HG03521 (cell line): Measurements from ENCODE around the gene CRYBA2.

Source experiments
- ATAC-seq: cut with Tn5 transposase; IDR thresholded peaks from one replicate; pipeline ENCODE4 v1.9.1; 2021; ENCODE audit warnings: mild to moderate bottlenecking, moderate library complexity; ENCODE audit not compliant: unreplicated experiment

CRYBA2 gene

DNA sequence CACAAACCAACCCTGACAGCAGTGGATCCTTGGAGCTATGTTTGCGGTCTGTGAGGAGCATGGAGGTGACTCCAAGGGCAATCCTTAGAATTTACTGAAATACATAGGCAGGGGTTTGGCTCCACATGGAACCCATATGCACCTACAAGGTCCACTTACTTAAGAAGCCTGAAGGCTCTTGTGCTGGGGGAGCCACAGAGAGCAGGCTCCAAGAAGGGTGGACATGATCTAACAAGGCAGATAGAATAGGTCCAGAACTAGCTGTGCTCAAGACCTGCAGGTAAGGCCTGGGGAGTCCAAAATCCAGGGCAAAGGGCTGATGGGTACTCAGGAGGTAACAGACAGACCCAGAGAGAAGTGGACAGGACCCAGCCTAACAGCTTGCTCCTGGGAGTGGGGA, 34.9 kb downstream of the CRYBA2 start:
- ATAC-seq = no peak

DNA sequence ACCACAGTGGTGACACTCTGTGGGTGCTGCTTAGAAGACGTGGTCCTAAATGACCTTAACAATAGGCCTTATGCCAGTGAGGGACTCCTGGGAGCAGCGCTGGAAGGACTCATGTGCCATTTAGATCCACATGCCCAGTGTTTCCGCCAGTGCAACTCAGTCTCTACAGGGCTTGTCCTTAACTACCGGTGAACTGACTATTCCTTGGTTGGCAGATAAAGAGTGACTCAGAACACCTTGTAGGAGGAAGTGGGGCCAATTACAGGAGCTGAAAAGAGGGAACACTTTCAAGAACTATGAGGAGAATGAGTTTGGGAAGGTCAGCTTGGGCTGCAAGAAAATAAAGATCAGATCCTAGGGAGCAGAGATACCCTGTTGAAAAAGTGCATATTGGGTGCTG, 35.6 kb downstream of the CRYBA2 start:
- ATAC-seq = no peak

DNA sequence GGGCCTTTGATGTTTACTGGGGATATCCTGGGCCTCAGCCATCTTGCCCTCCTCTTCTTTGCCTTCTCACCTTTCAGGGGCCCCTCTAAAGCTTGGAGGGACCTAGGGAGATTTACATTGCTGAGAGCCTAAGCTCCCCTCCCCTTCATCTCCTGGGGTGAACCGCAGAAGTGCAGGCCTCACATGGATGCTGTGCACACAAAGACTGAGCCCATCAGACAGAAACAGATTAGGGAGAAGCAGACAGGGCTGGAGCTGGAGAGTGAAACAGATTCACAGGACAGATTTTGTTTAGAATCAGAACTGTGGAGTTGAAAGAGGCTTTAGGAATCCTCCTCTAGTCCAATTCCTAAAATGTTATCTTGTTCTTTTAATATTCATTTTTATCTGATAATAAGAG, 37.2 kb downstream of the CRYBA2 start:
- no peak for ATAC-seq

DNA sequence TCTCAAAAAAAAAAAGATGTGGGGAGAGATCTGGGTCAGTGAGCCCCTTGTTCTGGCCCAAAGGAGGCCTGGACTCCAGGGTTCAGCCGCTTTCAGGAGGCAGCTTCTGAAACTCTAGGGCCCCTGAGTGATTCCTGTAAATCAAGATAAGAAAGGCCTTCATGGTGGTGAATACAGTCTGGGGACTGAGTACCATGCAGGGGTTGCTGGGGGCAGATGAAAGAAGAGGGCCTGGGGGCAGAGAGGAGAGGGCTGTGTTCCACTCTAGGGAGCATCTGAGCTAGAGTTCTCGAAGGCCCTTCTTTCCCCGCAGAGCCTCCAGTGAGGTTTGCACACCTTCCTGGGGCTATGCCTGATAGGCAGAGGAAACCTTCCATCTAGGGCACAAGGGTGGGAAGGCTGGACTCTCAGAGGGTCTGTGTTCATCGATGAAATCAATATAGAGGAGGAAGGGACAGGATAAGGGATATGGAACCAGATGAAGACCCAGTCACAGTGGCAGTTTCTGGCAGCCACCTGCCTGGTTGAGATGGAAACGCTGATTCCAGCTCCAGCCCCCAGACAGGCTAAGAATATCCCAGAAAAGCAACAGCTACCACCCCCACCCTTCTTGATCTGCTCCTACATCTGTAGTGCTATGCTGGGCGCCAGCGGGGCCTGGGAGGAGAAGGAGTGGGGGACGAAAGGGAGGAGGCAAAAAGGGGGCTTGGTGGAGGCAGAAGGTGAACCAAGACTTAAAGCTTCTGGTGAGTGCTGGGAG, 38.5 kb downstream of the CRYBA2 start:
- ATAC-seq = no peak

DNA sequence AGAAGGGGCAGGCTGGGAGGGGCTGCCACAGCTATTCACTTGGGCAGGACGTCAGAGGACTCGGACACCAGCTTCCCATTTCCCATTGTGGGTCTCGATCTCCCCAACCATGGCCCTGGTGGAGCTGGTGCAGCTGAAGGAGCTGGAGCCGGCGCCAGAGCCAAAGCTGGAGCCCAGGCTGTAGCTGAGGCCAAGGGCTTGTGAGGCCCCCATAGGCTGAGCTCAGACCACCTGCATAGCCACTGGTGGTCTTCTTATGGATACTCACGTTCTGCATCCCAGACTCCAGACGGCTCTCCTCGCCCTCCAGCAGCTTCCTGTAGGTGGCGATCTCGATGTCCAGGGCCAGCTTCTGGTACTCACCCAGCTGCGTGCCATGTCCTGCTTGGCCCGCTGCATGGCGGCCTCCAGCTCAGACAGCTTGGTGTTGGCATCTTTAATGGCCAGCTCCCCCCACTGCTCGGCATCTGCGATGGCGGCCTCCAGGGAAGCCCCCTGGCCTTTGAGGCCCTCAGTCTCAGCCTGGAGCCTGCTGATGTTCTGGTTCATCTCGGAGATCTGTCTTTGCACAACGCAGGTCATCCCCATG, 39.8 kb downstream of the CRYBA2 start:
- no peak for ATAC-seq

DNA sequence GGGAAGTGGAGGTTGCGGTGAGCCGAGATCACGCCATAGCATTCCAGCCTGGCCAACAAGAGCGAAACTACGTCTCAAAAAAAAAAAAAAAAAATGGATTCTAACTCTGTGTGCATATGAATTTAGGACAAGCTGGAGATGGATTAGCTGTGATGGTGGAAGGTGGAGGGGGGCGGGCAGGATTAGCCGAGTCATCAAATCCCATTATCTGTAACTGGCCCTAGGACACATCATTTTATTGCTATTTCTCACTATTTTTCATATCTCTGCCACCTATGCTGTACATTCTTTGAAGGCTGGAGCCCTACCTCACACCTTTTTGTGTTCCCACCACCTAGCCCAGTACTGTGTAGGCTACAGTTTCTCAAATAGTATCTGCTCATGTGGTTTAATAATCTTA, 41.1 kb downstream of the CRYBA2 start:
- no peak for ATAC-seq

DNA sequence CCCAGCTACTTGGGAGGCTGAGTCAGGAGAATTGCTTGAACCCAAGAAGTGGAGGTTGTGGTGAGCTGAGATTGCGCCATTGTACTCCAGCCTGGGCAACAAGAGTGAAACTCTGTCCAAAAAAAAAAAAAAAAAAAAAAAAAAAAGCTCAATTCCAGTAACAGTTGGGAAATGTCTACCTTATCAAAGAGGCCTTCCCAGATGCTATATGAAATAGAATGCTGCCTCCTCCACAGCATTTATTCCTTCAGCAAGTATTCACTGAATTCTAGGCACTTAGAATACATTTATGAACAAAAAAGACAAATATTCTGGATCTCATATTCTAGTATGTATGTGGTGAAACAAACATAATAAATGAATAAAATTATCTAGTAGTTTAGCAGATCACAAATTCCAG, 46.6 kb downstream of the CRYBA2 start:
- ATAC-seq = no peak

DNA sequence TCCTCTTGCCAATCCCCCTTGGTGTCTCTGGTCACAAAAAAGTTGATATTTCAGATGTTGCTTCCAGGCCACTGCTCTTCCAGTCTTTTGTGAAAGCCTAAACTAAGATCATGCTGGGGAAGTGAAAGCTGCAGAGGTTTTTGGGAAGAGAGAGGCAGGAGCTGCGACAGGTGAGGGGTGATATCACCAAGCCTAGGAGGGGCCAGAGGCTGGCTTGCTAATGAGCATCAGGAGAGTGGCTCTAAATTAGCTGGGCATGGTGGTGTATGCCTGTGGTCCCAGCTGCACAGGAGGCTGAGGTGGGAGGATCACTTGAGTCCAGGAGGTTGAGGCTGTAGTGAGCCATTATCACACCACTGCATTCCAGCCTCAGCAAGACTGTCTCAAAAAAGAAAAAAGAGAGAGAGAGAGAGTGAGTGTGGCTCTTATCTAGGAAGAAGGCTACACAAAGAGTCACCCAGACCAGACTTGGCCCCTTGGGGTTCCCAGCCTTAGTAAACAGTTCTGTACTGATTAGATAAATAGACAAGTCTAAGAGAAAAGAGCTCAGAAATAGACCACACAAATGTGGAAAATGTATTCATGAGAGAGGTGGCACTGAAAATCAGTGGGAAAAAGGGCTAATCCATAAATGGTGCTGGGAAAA, 48.3 kb downstream of the CRYBA2 start:
- ATAC-seq = no peak
